ENCODE results near the gene ESRRG.

- no peak for TF ChIP-seq POLR2AphosphoS5 (IDR thresholded peaks at IDR 0.05)
- TF ChIP-seq CTCF (IDR thresholded peaks at IDR 0.05): no peak
- TF ChIP-seq POLR2A (IDR thresholded peaks at IDR 0.05): no peak
These were observed 62.7 kb downstream of the ESRRG start for GRCh38 chr1:216660561-216660960.
